Right lobe of liver (tissue), 4 donors: ENCODE measurements around the gene SPIRE1.

Experiments
- CTCF ChIP-seq, 4 donors: fragments of 200-600 bp in 3 of 4; fragments of 450-650 bp in 1 of 4; IDR thresholded peaks; one replicate each; pipeline versions ENCODE4 v1.5.1 to v1.8.0; 2016 to 2022; ENCODE audit warnings: antibody characterized with exemption in 4 of 4, mild to moderate bottlenecking in 2 of 4
- POLR2A ChIP-seq: fragments of 450-650 bp; IDR thresholded peaks from one replicate; pipeline ENCODE4 v1.6.1; 2017; ENCODE audit warnings: antibody characterized with exemption, mild to moderate bottlenecking
- donor health status: DM: no; HTN: no; CAD: no.
- donor health status: DM: no; HTN: no; CAD: no.
- donor health status: DM: no; HTN: yes; CAD: no.

GRCh38 chr18:12608301-12608700 lies 49.6 kb downstream of the SPIRE1 start:
- TF ChIP-seq CTCF (IDR thresholded peaks at IDR 0.05): no peak
- no peak for TF ChIP-seq POLR2A
